Transverse colon (tissue), 3 donors: ENCODE results near the gene DHCR24.

Experiments used
- EP300 ChIP-seq: sonication (generic); formaldehyde crosslinking; IDR thresholded peaks from one replicate; pipeline ENCODE4 v1.6.1; 2017; ENCODE audit warnings: antibody characterized with exemption, low read depth
- POLR2AphosphoS5 ChIP-seq, 3 donors: sonication (generic); formaldehyde crosslinking; IDR thresholded peaks; one replicate each; pipeline ENCODE4 v1.6.1; 2016; ENCODE audit warnings: antibody characterized with exemption in 3 of 3

GRCh38 chr1:54833121-54833520 lies 53.9 kb downstream of the DHCR24 start:
- TF ChIP-seq POLR2AphosphoS5 (IDR thresholded peaks at IDR 0.05) (no peak), EP300 (no peak)
